Activated CD4-positive, alpha-beta T cell treated with anti-CD3 and anti-CD28 coated beads, Interleukin-2, amount 50 U/mL, for 4 hours (primary cell): ENCODE measurements around the gene CC2D2B.
"Not testable (repeated sequence)": the region's sequence is repeated elsewhere in the genome, so short reads cannot be mapped to it uniquely, and the experiment has no call there.

Experiments used
- DNase-seq, 2 experiments: peaks; one replicate each; pipeline ENCODE4 v3.0.0-alpha.2; 2020

The CC2D2B gene

GRCh38 chr10:95906677-95907455, 909 bp upstream of the CC2D2B start:
- peak; percentile 4 to 11 for DNase-seq

GRCh38 chr10:95908450-95908849, 675 bp downstream of the CC2D2B start:
- no peak for DNase-seq

DNA sequence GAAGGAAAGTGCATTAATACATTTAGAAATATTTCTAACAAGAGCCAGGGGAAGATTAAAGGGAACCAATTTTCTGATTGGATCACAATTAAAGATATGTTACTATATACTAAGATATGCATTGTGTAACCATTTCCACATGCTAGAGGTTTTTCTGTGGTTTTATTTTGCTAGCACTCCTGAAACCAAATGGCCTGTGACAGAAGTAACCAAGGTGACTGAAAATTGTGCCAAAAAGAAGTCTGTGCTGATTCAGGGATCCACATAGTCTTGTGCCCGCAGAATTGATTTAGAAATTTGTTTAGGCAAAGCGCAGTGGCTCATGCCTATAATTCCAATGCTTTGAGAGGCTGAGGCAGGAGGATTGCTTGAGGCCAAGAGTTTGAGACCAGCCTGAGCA, 1.8 kb downstream of the CC2D2B start:
- no peak for DNase-seq

GRCh38 chr10:95916039-95916438, 8.3 kb downstream of the CC2D2B start:
- DNase-seq: not testable (repeated sequence)

DNA sequence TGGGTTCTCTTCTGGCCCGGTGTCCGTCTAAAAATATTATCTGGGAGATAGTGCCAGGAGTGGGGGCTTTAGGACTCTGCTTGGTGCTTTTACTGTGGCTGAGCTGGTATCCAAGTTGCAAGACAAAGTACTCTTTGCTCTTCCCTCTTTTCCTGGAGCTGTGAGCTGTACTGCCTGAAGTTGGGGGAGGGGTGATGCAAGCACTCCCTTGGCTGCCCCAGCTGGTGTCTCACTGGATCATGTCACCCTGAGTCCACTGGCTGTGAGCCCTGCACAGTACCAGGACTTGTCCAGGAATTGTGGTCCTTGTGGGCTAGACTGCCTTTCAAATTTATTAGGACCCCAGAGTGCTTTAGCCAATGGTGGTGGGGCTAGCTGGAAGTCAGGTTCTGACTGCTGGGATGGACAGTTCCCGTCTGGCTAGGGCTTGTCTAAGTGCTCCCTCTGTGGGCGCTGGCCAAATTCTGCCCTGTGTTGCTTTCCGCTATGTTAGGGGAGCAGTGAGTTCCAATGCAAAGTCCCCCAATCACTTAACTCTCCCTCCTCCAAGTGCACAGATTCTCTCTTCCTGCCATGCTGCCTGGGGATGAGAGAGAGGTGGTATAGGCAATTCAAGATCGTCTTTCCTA, 13.1 kb downstream of the CC2D2B start:
- DNase-seq: no peak

GRCh38 chr10:95925033-95925432, 17.3 kb downstream of the CC2D2B start:
- DNase-seq: no peak

- no peak for DNase-seq
Measured at GRCh38 chr10:95935429-95935828, 27.7 kb downstream of the CC2D2B start.

- DNase-seq: no peak
Measured at GRCh38 chr10:95941115-95941514, 33.3 kb downstream of the CC2D2B start.

DNA sequence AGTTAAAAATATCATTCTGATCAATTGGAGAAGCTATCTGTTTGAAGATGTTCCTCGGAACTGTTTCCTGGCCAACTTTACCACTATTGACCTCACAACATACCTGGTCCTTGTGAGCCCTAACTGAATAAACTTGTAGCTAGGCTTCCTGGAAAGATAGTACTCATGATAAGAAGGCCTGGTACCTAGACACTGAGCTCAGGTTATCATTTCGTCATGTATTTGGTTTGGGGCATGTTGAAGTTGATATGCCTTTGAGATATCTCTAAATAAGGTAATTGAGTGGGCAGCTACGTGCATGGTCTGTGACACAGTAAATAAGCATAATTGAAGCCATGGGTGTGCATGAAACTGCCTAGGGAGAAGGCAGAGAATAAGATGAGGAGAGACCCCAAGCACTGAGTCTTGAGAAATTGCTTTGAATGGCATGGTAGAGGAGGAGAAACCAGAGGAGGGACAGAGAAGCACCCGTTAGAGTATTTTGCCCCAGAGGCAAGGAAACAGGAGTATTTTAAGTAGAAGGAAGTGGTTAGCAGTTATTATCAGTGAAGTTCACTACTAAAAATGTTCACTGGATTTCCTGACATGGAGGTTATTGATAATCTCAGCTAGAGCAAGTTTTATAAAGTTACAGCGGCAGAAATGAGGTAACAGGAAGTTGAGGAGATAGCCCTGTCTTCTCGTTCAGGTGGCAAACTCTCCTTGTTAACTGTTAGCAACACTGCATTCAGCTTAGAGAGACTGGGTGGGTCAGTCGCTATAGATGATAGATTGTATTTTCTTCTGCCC, 55.6 kb downstream of the CC2D2B start:
- DNase-seq: no peak

- DNase-seq: no peak
Measured at GRCh38 chr10:95963991-95964389, 56.2 kb downstream of the CC2D2B start.

- no peak for DNase-seq
Measured at GRCh38 chr10:95964756-95965155, 57.0 kb downstream of the CC2D2B start.

DNA sequence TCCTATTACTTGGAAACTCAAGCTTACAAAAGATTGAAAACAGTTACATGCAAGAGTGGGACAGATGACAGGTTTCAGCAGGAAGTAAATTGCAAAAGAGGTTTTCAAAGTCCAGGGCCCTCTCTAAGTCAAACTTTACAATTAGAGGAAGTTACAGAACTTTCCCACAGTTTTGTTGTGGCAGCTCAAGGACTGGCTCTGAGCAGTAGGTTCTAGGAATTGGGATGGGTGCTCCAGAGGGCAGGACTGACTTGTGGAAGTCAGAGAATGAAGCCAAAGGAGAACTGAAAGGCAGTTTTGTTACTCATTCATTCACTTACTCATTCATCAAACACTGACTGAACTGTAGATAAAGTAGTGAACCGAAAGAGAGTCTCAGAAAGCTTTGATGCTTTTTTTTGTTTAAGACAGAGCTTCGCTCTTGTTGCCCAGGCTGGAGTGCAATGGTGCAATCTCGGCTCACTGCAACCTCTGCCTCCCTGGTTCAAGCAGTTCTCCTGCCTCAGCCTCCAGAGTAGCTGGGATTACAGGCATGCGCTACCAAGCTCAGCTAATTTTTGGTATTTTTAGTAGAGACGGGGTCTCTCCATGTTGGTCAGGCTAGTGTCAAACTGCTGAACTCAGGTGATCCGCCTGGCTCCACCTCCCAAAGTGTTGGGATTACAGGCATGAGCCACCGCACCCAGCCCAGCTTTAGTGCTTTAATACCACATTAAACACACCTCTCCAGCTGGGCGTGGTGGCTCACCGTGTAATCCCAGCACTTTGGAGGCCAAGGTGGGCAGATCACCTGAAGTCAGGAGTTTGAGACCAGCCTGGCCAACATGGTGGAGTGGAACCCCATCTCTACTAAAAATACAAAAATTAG, 68.8 kb downstream of the CC2D2B start:
- no peak for DNase-seq

DNA sequence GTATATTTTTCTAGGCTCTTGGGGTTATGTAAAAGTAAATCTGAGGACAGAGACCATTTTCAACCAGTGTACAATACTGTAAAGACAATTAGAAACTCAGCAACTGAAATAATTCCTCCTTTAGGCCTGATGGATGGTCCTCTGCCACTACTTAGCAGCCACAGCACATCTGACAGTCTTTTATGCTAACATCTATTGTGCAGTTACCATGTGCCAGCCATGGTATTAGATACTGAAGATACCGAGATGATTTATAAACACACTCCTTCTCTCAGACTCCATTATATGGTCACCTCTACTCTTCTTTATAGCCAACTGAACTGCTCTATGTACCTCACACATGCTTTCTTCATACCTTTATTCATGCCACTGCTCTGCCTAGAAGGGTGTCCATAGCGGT, 74.4 kb downstream of the CC2D2B start:
- no peak for DNase-seq

DNA sequence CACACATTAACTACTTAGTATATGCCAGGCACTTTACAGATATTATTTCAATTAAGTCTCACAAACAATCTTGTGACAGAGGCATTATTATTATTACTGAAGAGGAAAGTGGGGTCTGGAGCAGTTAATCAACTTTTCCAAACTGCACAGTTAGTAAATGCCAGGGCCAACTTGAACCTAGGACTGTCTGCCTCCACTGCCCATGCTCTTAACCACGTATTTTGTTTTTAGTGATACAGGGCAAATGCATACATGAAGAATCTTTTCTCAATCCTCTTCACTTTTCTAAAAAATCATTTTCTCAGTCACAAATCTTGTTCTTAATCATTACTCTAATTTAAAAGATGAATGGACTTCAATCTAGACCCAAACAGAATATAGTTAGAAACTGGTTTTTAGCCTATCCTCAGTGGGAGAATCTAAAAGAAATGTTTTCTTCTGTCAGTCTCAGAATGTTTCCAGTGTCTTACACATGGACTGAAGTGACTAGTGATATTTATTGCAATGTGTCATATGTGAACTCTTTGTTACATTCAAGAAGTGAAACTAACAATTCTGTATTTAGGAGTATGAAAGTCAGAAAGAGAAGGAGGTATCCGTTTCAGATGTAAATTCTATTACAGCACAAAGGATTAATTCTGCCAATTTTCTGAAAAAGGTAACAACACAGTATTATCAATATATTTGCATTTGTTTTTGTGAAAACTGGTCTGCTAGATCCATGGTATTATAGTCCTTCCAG, 80.1 kb downstream of the CC2D2B start:
- DNase-seq: no peak

DNA sequence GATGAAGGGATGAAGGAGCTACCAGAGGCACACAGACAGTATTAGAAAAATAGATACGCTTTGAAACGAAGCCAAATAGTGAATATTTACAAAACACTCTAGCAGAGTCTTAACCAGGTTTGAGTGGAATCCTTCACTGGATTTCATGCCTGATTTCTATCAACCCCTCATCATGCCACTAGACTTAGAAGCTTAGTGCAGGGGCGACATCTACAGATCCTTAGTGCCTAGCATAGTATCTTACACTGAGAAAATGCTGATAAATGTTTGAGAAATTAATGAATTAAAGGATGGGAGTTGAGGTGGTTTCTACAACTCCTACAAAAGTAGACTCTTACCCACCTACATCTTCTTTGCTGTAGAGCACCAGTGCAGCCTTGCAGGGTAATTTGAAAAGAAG, 80.9 kb downstream of the CC2D2B start:
- no peak for DNase-seq

- not testable (repeated sequence) for DNase-seq
Measured at GRCh38 chr10:95994376-95994775, 86.6 kb downstream of the CC2D2B start.

DNA sequence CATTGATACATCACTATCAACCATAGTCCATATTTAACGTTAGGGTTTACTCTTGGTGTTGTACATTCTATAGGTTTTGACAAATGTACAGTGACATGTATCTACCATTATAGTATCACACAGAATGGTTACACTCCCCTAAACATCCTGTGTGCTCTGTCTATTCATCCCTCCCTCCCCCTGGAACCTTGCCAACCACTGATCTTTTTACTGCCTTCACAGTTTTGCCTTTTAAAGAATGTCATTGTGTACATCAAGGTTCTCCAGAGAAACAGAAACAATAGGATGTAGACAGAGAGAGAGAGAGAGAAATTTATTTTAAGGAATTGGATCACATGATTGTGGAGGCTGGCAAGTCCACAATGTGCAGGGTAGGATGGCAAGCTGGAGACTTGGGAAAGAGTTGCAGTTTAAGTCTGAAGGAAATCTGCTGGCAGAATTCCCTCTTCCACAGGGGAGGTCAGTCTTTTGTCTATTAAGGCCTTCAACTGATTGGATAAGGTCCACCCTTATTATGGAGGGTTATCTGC, 90.5 kb downstream of the CC2D2B start:
- no peak for DNase-seq

DNA sequence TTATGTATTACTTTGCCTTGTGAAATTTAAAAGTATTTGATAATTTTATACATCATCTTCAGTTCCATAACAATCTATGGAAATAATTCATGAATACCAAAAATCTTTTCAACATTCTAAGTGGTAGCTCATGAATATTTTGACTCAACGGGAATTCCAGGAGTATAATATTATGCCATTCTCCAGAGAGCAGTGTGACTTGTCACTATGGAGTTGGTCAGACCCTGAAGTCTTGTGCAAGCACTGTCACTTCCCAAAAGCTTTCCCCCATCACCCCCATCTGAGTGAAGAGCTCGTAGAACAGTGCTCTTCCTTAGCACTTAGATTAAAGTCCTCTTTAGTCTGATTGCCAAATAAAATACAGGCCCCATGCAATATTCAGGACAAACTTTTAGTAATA, 106.2 kb downstream of the CC2D2B start:
- DNase-seq: no peak

DNA sequence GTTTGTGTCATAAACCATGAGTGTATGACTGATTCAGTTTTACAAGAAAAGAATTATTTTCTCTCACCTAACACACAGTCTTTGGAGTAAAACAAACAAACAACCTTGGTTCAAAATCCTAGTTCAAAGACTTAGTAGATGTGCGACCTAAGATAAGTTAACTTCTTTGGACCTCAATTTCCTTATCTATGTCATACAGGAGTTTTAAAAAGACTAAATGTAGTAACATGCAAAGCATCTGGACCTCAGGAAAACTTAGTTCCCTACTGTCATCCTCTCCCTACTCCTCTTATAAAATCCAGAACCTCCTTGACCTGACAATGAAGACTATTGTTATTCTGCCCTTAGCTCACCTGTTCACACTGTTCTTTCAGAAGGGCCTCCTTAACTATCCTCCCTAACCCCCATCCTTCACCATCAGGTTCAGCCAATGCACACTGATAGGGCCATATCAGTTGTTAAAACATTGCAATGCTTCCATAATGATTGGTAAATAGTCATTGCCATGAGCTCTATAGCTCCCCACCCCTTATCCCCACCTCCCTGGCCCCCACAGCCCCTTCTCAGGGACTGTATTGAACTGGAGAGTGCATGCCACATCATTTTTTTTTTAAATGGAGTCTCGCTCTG, 106.8 kb downstream of the CC2D2B start:
- DNase-seq: no peak

DNA sequence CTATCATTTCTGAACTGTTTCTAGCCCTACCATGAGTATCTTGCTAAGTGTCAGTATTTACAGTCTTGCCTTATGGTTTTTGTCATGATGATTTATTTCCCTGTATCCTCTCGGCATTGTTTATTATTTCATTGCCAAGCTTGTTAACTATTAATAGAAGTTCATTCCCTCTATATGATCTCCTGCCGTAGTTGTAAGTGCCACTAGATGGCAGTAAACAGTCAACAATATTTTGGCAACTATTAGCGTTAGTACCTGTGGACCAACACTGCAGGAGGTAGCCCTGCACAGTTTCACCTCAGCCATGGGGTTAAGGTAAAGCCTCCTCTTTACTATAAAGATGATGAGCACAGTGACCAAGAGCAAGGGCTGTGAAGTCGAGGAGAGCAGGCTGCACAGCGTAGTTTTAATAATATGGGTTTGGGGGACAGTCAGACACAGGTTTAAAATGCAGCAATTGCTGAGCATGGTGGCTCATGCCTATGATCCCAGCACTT, 109.5 kb downstream of the CC2D2B start:
- DNase-seq: peak; percentile 2

GRCh38 chr10:96021332-96021731, 113.6 kb downstream of the CC2D2B start:
- no peak for DNase-seq
